NCI-H1092 treated with DMSO at 0.1 percent for 48 hours (cell line): ENCODE results near the gene SLC29A2.
"Not testable (repeated sequence)": the region's sequence is repeated elsewhere in the genome, so short reads cannot be mapped to it uniquely, and the experiment has no call there.

Experiments
- DNase-seq: peaks from one replicate; lab custom pipeline; 2025; lab: John Stamatoyannopoulos, UW

The SLC29A2 gene

GRCh38 chr11:66384316-66384715, 12.8 kb upstream of the SLC29A2 start:
- DNase-seq: not testable (repeated sequence)

GRCh38 chr11:66380264-66380663, 8.7 kb upstream of the SLC29A2 start:
- DNase-seq: not testable (repeated sequence)

DNA sequence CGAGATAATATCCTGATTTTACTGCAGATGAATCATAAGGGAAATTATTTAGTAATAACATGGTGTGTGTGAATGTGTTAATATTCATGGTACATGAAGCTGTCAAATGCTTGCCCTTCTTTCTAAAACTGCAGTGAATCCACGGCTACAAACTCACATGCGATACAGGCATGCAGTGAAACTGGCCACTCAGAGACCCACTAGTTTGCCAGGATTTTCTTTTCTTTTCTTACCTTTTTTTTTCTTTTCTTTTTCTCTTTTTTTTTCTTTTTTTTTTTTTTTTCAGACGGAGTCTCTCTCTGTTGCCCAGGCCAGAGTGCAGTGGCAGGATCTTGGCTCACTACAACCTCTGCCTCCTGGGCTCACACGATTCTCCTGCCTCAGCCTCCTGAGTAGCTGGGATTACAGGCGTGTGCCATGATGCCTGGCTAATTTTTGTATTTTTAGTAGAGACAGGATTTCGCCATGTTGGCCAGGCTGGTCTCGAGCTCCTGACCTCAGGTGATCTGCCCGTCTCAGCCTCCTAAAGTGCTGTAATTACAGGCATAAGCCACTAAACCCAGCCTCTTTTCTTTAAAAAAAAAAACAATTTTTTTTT, 2.2 kb upstream of the SLC29A2 start:
- DNase-seq: not testable (repeated sequence)

DNA sequence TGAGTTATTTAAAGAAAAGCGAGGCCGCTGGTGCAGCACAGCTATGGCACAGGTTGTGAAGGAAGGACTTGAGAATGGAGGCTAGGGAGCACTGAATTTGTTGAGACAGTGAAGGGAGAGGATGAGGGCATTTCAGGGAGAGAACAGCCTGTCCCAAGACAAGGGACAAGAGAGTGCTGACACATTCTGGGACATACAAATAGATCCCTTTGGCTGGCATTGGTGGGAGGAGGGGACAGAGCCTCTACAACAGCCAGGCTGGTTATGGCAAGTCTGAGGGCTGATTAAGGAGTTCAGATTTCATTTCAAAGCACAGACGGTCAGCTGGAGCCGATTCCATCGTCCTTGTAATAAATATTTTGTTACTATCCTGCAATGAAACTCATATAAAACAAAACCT, 1.7 kb upstream of the SLC29A2 start:
- no peak for DNase-seq

DNA sequence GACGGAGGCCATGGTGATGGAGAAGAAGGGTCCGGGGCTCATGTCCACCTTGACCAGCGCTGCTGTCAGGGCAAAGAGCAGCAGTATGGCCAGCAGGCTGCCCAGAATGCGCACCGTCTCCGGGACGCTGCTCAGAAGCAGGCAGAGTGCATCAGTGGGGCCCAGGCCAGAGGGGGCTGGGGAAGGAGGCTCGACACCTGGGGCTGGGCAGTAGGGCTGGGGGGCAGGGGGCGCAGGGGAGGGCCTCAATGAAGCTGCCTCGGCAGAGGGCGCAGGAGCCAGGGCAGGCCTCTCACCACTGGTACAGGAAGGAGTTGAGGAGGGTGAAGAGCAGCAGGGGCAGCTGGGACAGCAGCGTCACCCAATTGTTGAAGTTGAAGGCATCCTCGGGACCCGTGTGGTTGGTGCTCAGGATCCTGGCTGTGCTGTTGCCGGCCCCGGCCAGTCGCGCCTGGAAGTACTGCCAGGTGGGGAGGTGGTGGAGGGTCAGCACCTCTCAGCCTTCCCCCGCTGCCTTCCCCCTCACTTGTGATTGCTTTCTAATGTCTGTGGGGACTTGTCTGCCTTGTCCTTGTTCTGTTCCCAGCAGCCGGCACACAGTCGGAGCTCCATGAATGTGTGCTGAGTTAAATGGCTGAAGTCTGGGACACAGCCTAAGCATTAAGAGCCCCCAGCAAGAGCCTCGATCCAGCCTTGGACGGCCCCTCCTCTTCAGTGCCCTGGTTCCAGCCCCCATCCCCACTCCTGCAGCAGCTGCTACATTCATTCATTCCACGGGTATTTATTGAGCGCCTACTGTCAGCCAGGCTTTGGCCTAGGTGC, 2.3 kb downstream of the SLC29A2 start:
- DNase-seq: no peak

DNA sequence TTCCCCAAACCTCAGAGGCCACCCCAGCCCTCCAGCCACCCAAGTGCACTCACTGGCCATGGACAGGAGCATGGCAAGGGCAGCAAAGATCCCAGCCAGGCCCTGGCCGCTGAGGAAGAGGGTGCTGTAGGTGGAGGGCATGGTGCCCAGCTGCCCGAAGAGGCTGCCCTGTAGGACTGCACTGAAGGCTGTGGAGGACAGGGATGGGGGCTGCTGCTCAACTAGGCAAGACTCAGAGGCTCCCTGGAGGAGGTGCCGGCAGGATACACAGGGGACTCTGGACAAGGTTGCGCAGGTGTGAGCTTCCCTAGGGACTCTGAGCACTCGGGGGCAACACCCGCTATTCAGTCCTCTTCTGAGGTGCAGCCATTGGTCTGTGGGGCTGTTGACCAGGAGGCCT, 3.1 kb downstream of the SLC29A2 start:
- no peak for DNase-seq

DNA sequence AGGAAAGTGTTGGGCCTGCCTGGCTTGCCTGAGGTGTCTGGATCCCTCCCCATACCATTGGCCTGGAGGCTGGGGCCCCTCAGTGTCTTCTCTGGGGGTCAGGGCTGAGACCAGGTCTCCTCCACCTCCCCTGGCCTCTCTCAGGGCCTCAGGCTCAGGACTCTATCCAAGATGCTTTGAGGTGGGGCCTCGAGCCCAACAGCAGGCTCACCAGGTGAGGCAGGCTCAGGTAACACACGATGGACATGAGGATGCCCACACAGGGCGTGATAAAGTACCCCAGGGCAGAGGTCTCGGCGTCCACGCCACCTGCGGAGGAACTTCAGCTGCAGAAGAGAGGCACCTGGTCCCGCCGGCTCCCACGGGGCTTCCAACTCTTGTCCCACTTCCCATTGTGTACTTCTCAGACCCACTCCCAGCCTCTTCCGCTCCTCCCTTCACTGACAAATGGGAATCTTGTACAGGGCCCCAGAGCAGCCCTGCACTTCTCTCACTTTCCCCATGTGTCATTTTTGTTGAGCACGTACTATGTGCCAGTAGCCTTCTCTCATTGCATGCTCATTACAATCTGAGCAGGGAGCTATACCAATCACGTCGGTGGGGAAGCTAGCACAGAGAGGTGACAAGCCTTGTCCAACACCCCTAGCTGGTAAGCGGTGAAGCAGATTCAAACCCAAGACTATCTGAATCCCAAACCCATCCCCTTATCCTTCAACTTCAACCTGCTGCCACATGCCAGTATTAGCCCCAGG, 3.8 kb downstream of the SLC29A2 start:
- DNase-seq: no peak

DNA sequence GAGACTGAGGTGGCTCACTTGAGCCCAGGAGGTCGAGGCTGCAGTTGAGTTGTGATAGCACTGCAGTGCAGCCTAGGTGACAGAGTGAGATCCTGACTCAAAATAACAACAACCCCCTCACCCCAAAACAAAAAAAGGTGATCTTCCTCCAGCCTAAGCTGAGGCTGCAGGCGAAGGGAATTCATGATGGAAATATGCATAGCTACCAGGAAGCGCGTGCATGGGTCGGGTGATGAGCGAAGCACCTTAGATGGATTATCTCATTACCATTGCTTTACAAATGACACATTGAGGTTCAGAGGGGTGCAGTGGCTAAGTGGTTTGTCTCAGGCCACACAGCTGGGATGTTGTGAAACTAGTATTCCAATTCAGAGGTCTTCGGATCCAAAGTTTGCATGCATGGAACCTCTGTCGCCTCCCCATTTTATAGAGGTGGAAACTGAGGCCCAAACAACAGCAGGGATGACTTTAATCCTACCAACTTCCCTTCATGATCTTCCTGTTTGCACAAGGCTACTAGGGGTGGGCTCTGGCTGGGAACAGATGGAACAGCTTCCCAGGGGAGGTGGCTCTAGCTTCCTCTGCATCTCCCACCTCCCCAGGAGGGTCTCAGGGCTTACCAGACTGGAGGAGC, 4.6 kb downstream of the SLC29A2 start:
- no peak for DNase-seq

GRCh38 chr11:66365711-66366619, 5.6 kb downstream of the SLC29A2 start:
- no peak for DNase-seq

- no peak for DNase-seq
Observed at GRCh38 chr11:66365166-66365565, 6.4 kb downstream of the SLC29A2 start.

GRCh38 chr11:66363805-66364535, 7.6 kb downstream of the SLC29A2 start:
- DNase-seq: no peak

DNA sequence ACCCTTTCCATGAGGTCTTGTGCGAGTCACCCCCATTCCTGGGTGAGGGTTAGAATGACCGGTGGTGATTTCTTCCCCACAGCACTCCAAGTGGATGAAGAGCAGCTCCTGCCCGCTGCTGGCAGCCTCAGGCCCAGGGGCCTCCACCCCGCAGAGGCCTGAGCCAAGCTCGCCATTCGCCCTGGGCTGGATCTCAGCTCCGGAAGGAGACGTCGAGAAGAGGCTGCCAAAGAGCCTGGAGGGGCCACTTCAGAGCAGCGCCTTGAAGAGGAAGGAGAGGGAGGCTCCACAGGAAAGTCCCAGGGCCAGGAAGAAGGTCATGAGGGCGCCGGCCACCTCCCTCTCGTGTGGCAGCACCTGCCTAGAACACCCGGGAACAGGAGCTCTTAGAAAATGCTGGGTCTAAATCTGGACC, 8.4 kb downstream of the SLC29A2 start:
- no peak for DNase-seq

DNA sequence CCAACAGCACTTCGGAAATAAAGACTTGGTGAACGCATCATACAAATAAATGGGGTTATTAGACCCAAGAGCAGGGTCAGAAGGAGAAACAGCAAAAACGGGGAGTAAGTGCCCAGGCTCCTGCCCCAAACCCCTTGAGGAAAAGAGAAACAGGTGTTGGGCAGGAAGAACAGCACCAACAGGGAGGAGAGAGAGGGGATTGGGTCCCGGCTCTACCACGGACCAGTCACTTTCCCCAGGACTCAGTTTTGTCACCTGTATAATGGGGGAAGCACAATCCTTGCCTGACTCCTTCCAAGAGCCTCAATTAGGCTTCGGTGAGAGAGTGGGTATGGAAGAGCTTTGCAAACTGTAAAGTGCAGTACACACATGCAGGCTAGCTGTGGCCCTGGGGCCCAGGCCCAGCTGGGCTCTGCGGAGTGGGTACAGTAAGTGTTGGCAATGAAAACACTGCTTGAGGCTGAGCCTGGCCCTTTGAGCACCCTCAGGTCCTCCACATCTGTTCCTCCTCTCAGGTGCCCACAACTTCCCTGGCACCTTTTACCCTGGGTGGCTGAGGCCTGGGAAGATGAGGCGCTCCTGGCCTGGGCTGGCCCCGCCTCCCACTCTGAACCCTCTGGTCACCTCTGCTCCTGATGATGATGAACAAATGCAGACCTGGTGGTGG, 8.9 kb downstream of the SLC29A2 start:
- DNase-seq: no peak

DNA sequence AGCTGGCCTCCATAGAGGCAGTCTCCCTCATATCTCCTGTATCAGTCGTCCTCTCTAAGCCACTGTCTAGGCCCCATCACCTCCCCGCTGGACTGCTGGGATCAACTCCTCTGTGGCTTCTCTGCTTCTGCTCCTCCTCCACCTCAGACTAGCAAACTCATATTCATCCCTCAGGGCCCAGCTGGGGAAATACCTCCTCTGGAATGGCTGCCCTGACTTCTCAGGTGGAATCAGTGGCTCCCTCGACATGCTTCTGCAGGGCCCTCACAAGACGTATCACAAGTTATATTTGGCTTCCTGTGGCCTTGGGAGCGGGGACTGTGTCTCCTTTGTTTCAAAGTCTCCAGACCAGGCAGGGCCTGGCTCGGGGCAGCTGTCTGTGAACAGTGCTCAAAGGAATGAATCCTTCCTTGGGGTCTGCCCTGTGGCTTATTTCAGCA, 10.0 kb downstream of the SLC29A2 start:
- no peak for DNase-seq

- DNase-seq: no peak
Observed at GRCh38 chr11:66360406-66361073, 11.0 kb downstream of the SLC29A2 start.

DNA sequence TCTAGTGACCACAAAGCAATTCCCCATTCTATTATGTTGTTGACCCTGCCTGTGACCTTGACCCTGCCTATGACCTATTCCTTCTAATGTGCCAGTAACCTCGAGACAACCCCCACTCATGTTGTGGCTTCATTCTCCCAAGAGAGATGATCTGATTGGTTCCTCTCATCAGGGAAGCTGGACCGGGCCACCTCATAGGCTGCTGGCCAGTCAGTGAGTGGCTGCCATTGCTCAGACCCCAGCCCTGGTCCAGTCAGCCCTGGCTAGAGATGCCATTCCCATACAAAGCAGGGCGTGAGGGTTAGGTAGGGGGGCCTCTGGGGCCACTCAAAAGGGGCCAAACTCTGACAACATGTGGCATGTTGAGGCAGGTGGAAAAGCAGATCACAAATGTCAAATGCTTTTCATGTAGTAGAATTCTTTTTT, 11.9 kb downstream of the SLC29A2 start:
- no peak for DNase-seq

DNA sequence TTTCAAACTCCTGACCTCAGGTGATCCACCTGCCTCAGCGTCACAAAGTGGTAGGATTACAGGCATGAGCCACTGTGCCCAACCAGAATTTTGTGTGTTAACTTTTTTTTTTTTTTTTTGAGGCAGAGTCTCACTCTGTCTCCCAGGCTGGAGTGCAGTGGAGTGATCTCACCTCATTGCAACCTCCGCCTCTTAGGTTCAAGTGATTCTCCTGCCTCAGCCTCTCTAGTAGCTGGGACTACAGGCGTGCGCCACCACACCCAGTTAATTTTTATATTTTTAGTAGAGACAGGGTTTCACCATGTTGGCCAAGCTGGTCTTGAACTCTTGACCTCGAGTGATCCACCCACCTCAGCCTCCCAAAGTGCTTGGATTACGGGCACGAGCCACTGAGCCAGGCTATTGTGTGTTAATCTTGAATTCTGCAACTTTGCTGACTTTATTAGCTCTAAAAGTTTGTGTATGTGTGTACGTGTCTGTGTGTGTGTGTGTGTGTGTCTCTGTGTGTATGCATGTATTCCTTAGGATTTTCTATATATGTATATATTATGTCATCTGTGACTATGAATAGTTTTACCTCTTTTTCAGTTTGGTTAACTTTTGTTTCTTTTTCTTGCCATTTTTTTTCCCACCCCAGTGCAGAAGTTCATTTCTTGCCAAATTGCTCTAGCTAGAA, 20.9 kb downstream of the SLC29A2 start:
- DNase-seq: not testable (repeated sequence)

GRCh38 chr11:66349084-66349386, 22.5 kb downstream of the SLC29A2 start:
- DNase-seq: no peak
